ENCODE data around the gene ASCL4. TPM values are rescaled to one million over a fixed set of nuclear protein-coding genes. Genes with fewer than 3 reads are reported as not detected.

ASCL4 gene
- total RNA-seq, 1 donor from 2014 or later = not detected

DNA sequence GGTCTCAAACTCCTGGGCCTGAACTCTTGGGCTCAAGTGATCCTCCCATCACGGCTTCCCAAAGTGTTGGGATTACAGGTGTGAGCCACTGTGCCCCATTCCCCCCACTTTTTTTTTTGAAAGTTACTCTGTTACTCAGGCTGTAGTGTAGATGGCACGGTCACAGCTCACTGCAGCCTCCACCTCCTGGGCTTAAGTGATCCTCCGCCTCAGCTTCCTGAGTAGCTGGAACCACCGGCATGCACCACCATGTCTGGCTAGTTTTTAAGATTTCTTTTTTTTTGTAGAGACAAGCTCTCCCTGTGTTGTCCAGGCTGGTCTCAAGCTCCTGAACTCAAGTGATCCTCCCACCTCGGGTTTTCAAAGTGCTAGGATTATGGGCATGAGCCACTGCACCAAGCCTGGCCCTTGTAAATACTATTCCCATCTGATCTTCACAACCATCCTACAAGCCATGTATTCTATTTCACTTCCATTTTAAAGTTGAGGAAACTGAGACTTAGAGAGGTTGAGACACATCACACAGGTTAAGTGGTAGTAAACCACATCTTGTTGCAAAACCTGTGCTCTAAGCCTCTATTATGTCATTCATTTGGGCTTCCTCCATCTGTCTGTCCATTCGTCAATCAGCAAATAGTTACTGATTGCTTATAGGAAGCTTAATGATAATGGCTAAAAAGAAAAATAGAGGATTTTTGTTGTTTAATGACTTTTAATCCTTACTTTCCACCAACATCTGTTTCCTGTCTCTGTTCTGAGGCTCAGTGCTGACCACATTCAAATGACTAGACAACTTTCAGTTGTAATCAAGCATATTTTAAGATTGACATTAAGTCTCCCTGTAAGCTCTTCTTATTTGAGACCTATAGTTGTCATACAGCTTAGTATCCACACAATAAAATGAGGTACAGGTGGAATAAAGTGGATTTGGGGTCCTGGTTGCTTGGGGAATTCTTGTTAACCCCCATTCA lies 9.2 kb downstream of the ASCL4 start:
- TF ChIP-seq, protein P1, sequence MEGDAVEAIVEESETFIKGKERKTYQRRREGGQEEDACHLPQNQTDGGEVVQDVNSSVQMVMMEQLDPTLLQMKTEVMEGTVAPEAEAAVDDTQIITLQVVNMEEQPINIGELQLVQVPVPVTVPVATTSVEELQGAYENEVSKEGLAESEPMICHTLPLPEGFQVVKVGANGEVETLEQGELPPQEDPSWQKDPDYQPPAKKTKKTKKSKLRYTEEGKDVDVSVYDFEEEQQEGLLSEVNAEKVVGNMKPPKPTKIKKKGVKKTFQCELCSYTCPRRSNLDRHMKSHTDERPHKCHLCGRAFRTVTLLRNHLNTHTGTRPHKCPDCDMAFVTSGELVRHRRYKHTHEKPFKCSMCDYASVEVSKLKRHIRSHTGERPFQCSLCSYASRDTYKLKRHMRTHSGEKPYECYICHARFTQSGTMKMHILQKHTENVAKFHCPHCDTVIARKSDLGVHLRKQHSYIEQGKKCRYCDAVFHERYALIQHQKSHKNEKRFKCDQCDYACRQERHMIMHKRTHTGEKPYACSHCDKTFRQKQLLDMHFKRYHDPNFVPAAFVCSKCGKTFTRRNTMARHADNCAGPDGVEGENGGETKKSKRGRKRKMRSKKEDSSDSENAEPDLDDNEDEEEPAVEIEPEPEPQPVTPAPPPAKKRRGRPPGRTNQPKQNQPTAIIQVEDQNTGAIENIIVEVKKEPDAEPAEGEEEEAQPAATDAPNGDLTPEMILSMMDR (IDR thresholded peaks at IDR 0.05; ENCODE audit: partially characterized antibody, unreplicated experiment) = no peak
- DNase-seq = no peak
- no peak overlapping the region for H3K27ac Mint-ChIP-seq (ENCODE audit: unreplicated experiment)
- H3K9me3 Mint-ChIP-seq (ENCODE audit: unreplicated experiment) = no peaks in the 10 kb centered on the region
- no peaks in the 10 kb centered on the region for H3K4me1 Mint-ChIP-seq (ENCODE audit: low read depth, unreplicated experiment)
- H3K36me3 Mint-ChIP-seq (ENCODE audit: unreplicated experiment) = no peaks in the 10 kb centered on the region
- no peak overlapping the region for H3K4me3 Mint-ChIP-seq (ENCODE audit: unreplicated experiment)
- H3K27me3 Mint-ChIP-seq (ENCODE audit: unreplicated experiment) = no peaks in the 10 kb centered on the region

DNA sequence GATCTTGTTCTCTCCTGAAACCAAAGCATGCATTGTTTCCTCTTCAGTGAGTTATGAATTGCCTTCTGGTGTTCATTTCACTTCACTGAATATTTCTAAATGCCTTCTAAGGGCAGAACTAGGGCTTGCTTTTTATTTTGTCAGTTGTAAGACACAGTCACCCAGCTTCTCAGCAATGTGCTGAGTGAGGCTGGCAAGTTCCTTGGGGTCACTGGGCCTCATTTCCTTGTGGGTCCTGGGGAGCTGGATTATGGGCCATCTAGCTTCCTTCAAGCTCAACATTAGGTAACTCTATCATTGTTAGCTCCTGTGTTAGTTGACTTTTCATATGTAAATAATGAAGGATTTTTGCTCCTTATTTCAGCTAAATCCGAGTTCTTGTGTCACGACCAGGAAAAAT lies 13.8 kb downstream of the ASCL4 start:
- Mint-ChIP-seq H3K27ac (ENCODE audit: unreplicated experiment) (no peak overlapping the region), H3K4me3 (ENCODE audit: unreplicated experiment) (no peak overlapping the region), H3K27me3 (ENCODE audit: unreplicated experiment) (no peaks in the 10 kb centered on the region), H3K4me1 (ENCODE audit: low read depth, unreplicated experiment) (no peaks in the 10 kb centered on the region), H3K9me3 (ENCODE audit: unreplicated experiment) (peaks cover 2% of the 10 kb centered on the region), H3K36me3 (ENCODE audit: unreplicated experiment) (peaks cover 7% of the 10 kb centered on the region)
- no peak for DNase-seq
- TF ChIP-seq, protein P1 (IDR thresholded peaks at IDR 0.05; ENCODE audit: partially characterized antibody, unreplicated experiment) = no peak

DNA sequence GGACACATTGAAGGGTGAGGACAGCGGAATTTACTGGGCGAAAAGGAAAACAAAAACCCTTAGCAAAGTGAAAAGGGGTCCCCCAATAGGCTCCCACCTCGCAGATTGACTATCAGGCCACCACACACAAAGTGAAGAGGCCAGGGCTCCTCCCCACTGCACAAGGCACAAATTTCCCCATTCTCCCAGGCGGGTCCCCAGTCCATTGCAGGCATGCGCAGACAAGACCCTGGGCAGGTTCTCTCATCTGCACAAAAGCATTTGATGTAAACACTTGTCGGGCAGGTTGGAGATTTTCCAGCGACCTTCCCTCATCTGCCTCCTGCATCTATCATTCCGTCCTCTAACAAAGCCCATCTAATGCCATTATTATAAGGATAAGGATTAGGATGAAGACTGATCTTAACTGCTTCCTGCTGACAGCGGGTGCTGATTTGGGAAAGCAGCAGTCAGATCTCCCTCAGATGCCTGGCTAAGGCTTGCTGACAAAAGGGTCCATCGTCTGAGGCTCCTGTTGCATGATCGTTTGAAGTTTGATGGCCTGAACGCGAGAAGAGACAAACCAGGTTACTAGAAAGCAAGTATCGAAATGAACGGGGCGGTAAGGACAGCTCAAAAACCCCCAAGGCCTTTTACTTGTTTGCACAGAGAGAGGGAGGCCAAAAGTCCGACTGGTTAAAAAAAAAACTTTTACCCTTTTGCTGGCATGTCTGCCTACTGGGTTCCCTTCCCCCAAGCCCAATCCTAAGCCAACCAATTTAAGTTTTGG lies 14.4 kb downstream of the ASCL4 start:
- no peak for DNase-seq
- Mint-ChIP-seq H3K4me1 (ENCODE audit: low read depth, unreplicated experiment) (no peaks in the 10 kb centered on the region), H3K27me3 (ENCODE audit: unreplicated experiment) (no peaks in the 10 kb centered on the region), H3K27ac (ENCODE audit: unreplicated experiment) (no peak overlapping the region), H3K9me3 (ENCODE audit: unreplicated experiment) (peaks cover 2% of the 10 kb centered on the region), H3K4me3 (ENCODE audit: unreplicated experiment) (no peak overlapping the region), H3K36me3 (ENCODE audit: unreplicated experiment) (peaks cover 7% of the 10 kb centered on the region)
- TF ChIP-seq, protein P1 (IDR thresholded peaks at IDR 0.05; ENCODE audit: partially characterized antibody, unreplicated experiment) = no peak

DNA sequence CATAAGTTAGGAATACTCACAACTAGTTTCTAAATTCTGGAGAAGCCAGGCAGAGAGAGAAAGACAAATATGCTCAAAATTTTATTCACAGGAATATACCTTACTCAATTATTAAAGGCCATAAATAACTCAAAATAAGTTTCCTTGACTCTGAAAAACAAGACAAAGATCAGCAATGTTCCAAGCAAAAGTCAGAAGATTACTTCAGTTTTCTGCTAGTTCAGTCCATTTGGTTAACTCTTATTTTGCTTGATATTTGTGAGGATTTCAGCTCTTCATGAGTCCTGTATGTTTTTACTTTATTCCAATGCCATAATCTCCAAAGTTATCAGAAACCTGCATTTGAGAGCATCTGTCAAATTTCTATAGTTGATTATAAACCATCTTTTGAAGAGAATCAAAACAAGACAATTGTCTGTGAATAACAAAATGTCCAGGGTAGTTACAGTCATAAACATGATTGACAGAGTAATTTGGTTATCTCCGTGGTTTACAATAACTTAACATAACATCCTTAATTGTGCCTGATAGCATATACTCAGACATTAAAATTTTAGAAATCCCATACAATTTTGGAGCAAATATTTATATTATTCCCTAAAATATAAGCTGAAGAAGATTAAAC lies 17.1 kb downstream of the ASCL4 start:
- no peak for DNase-seq
- H3K27me3 Mint-ChIP-seq (ENCODE audit: unreplicated experiment) = no peaks in the 10 kb centered on the region
- TF ChIP-seq, protein P1 (IDR thresholded peaks at IDR 0.05; ENCODE audit: partially characterized antibody, unreplicated experiment) = no peak
- no peak overlapping the region for H3K4me3 Mint-ChIP-seq (ENCODE audit: unreplicated experiment)
- H3K9me3 Mint-ChIP-seq (ENCODE audit: unreplicated experiment) = peaks cover 2% of the 10 kb centered on the region
- H3K27ac Mint-ChIP-seq (ENCODE audit: unreplicated experiment) = no peak overlapping the region
- no peaks in the 10 kb centered on the region for H3K4me1 Mint-ChIP-seq (ENCODE audit: low read depth, unreplicated experiment)
- H3K36me3 Mint-ChIP-seq (ENCODE audit: unreplicated experiment) = peaks cover 7% of the 10 kb centered on the region
